KMS-11 (cell line): ENCODE results near the gene STARD13.

Experiments used
- H2AFZ ChIP-seq: fragments of 200-600 bp; sonication (generic); 2 replicates; pipeline ENCODE4 v1.6.1; 2016; ENCODE audit warnings: antibody characterized with exemption, mixed run types, low read depth
- H3K27ac ChIP-seq: fragments of 200-600 bp; sonication (generic); 2 replicates; pipeline ENCODE4 v1.6.1; 2016; ENCODE audit warnings: mild to moderate bottlenecking, mixed run types
- H3K27me3 ChIP-seq: fragments of 200-600 bp; sonication (generic); 2 replicates; pipeline ENCODE4 v1.6.1; 2017; ENCODE audit warnings: mild to moderate bottlenecking, low read depth, mixed run types, moderate library complexity; ENCODE audit not compliant: insufficient read depth
- H3K36me3 ChIP-seq: fragments of 200-600 bp; sonication (generic); 2 replicates; pipeline ENCODE4 v1.6.1; 2017; ENCODE audit warnings: mild to moderate bottlenecking, mixed run types; ENCODE audit not compliant: insufficient read depth
- H3K4me1 ChIP-seq: fragments of 200-600 bp; sonication (generic); 2 replicates; pipeline ENCODE4 v1.6.1; 2016; ENCODE audit warnings: mild to moderate bottlenecking, low read depth, mixed run types; ENCODE audit not compliant: poor library complexity, severe bottlenecking
- H3K4me2 ChIP-seq: fragments of 200-600 bp; sonication (generic); 2 replicates; pipeline ENCODE4 v1.7.0; 2016; ENCODE audit warnings: mild to moderate bottlenecking, mixed run types
- H3K4me3 ChIP-seq: fragments of 200-600 bp; sonication (generic); IDR thresholded peaks from 2 replicates; pipeline ENCODE4 v1.6.1; 2017; ENCODE audit warnings: low read depth, low read length, mixed read lengths; ENCODE audit not compliant: insufficient read depth
- H3K79me2 ChIP-seq: fragments of 200-600 bp; sonication (generic); 2 replicates; pipeline ENCODE4 v1.6.1; 2016; ENCODE audit warnings: low read depth, mixed run types; ENCODE audit not compliant: insufficient read depth
- H3K9ac ChIP-seq: fragments of 200-600 bp; sonication (generic); 2 replicates; pipeline ENCODE4 v1.6.1; 2016; ENCODE audit warnings: mild to moderate bottlenecking, mixed run types
- H4K20me1 ChIP-seq: fragments of 200-600 bp; sonication (generic); 2 replicates; pipeline ENCODE4 v1.6.1; 2016; ENCODE audit warnings: mild to moderate bottlenecking, mixed run types; ENCODE audit not compliant: insufficient read depth
- TF ChIP-seq, protein P1 (sequence below): fragments of 200-600 bp; sonication (generic); conservative IDR thresholded peaks from 2 replicates; pipeline ENCODE4 v1.6.1; 2017; ENCODE audit warnings: low read depth, mild to moderate bottlenecking, antibody characterized with exemption, low read length, moderate library complexity, mixed read lengths

The STARD13 gene

DNA sequence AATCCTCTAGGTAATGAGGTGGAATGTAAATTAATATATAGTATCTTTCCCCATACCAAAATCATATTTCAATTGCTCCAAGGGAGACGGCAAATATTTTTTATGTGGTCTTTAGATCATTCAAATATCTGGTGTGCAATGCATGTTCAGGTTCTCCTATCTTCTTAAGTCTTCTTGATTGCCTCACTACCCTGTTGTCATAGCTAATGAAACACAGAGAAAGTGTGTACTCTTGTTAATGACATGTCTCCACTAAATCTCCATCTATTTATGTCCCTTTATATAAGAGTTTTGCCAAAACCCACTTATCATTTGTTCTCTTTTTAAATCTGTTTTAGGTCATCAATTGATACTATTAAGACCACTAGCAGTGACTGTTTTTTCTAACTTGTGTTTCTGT, 6.6 kb downstream of the STARD13 start:
- Histone ChIP-seq H3K79me2 (no peaks in the 10 kb centered on the region), H3K27ac (no peak overlapping the region), H3K36me3 (no peaks in the 10 kb centered on the region), H4K20me1 (no peaks in the 10 kb centered on the region), H3K4me1 (no peaks in the 10 kb centered on the region), H3K4me3 (no peak overlapping the region), H3K27me3 (no peaks in the 10 kb centered on the region), H3K4me2 (no peak overlapping the region), H2AFZ (no peak overlapping the region), H3K9ac (no peak overlapping the region)
- TF ChIP-seq, protein P1, sequence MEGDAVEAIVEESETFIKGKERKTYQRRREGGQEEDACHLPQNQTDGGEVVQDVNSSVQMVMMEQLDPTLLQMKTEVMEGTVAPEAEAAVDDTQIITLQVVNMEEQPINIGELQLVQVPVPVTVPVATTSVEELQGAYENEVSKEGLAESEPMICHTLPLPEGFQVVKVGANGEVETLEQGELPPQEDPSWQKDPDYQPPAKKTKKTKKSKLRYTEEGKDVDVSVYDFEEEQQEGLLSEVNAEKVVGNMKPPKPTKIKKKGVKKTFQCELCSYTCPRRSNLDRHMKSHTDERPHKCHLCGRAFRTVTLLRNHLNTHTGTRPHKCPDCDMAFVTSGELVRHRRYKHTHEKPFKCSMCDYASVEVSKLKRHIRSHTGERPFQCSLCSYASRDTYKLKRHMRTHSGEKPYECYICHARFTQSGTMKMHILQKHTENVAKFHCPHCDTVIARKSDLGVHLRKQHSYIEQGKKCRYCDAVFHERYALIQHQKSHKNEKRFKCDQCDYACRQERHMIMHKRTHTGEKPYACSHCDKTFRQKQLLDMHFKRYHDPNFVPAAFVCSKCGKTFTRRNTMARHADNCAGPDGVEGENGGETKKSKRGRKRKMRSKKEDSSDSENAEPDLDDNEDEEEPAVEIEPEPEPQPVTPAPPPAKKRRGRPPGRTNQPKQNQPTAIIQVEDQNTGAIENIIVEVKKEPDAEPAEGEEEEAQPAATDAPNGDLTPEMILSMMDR: no peak

DNA sequence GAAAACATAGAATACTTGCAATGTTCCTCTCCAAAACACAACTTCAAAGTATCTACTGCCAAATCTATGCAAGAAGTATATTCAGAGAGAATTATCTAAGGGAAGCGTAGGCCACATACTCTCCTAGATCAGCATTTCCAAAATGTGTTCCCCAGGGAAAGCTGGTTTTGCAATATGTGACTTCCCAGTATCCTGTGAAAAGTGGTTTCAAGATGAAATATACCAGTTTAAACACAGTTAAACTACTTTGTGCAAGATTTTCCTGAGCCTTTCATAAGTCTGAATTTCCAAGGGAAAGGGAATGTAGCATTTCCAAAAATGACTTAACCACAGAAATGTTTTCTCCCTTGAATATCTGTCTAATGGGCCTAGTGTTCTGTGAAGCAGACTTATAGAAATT, 7.6 kb downstream of the STARD13 start:
- H3K36me3 ChIP-seq: no peaks in the 10 kb centered on the region
- no peak overlapping the region for H3K9ac ChIP-seq
- no peaks in the 10 kb centered on the region for H3K79me2 ChIP-seq
- no peak overlapping the region for H3K27ac ChIP-seq
- H4K20me1 ChIP-seq: no peaks in the 10 kb centered on the region
- TF ChIP-seq, protein P1: no peak
- no peaks in the 10 kb centered on the region for H3K27me3 ChIP-seq
- no peak overlapping the region for H2AFZ ChIP-seq
- H3K4me2 ChIP-seq: no peak overlapping the region
- H3K4me3 ChIP-seq: no peak overlapping the region
- no peaks in the 10 kb centered on the region for H3K4me1 ChIP-seq

DNA sequence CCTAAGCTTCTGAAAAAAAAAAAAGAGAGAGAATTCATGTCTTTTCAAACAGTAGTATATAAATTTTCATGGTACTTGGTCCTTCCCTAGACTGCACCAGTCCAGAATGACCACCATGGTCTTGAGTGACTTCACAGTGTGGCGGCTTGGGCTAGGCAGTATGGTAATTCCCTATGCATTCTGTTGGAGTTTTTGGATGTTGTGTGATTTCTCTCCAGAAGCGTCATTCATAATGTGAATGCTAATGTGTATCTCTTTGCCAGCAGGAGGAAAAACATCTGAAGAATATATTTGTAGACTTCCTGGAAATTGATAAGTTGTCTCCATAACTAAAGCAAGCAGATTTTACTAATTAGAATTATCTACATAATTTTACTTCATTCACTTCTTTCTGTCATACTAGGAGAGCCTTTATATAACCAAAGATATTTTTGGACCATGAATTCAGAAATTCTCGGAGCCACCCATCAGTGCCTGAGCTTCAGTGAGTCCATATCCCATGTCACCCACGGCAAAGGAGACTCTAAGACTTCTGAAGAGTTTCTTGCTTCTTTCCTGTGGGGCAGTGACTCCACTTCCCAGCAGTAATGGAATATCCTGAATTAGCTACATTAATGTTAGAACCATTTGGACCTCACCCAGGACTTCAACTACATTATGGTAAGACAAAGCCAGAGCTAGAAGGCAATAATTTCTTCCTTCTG, 8.4 kb downstream of the STARD13 start:
- H3K4me2 ChIP-seq: no peak overlapping the region
- no peaks in the 10 kb centered on the region for H4K20me1 ChIP-seq
- no peak overlapping the region for H3K27ac ChIP-seq
- no peak overlapping the region for H3K9ac ChIP-seq
- H3K4me1 ChIP-seq: no peaks in the 10 kb centered on the region
- no peaks in the 10 kb centered on the region for H3K36me3 ChIP-seq
- H2AFZ ChIP-seq: no peak overlapping the region
- no peaks in the 10 kb centered on the region for H3K27me3 ChIP-seq
- no peaks in the 10 kb centered on the region for H3K79me2 ChIP-seq
- no peak overlapping the region for H3K4me3 ChIP-seq
- TF ChIP-seq, protein P1: no peak

DNA sequence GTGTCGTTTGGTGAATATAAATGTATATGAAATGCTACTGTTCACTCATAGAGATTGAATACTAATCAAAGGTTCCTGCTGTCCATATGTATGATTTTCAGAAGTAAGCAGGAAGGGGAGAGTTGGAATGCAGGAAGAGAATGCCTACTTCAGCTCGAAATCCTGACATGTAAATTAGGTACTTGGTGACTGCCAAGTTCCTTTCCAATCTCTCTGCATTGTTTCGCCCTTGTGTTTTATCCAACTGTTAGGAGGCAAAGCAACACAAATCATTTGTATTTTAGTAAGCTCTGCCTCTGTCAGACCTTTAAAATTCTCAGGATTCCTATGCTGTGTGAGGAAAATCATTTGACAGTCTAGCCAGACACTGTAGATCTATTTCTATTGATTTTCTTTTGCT, 9.0 kb downstream of the STARD13 start:
- Histone ChIP-seq H3K9ac (no peak overlapping the region), H3K27ac (no peak overlapping the region), H3K79me2 (no peaks in the 10 kb centered on the region), H2AFZ (no peak overlapping the region), H3K4me2 (no peak overlapping the region), H3K36me3 (no peaks in the 10 kb centered on the region), H3K27me3 (no peaks in the 10 kb centered on the region), H3K4me3 (no peak overlapping the region), H4K20me1 (no peaks in the 10 kb centered on the region), H3K4me1 (no peaks in the 10 kb centered on the region)
- TF ChIP-seq, protein P1: no peak
